ENCODE measurements around the gene PAIP1. TPM values are rescaled to one million over a fixed set of nuclear protein-coding genes. Genes with fewer than 3 reads are reported as not detected.

Gene PAIP1
- total and polyA plus RNA-seq, 11 donors, result 84.7 to 173 (median 131) TPM

- TF ChIP-seq, protein P1, sequence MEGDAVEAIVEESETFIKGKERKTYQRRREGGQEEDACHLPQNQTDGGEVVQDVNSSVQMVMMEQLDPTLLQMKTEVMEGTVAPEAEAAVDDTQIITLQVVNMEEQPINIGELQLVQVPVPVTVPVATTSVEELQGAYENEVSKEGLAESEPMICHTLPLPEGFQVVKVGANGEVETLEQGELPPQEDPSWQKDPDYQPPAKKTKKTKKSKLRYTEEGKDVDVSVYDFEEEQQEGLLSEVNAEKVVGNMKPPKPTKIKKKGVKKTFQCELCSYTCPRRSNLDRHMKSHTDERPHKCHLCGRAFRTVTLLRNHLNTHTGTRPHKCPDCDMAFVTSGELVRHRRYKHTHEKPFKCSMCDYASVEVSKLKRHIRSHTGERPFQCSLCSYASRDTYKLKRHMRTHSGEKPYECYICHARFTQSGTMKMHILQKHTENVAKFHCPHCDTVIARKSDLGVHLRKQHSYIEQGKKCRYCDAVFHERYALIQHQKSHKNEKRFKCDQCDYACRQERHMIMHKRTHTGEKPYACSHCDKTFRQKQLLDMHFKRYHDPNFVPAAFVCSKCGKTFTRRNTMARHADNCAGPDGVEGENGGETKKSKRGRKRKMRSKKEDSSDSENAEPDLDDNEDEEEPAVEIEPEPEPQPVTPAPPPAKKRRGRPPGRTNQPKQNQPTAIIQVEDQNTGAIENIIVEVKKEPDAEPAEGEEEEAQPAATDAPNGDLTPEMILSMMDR (IDR thresholded peaks at IDR 0.05), result no peak
- no peak for TF ChIP-seq POLR2A (IDR thresholded peaks at IDR 0.05)
- intact Hi-C loops (cut with DNase I), result no loop called here
- Histone ChIP-seq H3K27me3 (no peaks in the 10 kb centered on the region), H3K9me3 (no peaks in the 10 kb centered on the region), H3K36me3 (peaks cover 0 to 4% (median 0%) of the 10 kb centered on the region in 9 donors), H3K27ac (no peak overlapping the region), H3K4me1 (peaks cover 0 to 8% (median 4%) of the 10 kb centered on the region in 12 donors), H3K4me3 (no peak overlapping the region)
- no peak for DNase-seq
- no peak for ATAC-seq
Observed at GRCh38 chr5:43592363-43592762, 35.5 kb upstream of the PAIP1 start.

DNA sequence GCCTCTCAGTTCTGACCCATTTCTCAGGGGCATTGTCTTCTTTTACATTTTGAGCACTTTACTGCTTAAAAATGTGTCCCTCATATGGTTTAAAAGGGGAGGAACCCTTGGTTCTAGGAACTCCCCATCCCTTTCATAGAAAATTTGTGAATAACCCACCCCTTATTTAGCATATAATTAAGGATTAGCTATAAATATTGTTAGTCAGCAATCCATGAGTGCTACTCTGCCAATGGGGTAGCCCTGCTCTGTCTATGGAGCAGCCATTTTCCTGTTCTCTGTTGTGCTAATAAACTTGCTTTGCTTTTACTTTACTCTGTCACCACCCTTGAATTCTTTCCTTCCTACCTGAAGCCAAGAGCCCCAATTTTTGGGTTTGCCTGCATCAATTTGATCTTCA, 33.8 kb upstream of the PAIP1 start:
- H3K9me3 ChIP-seq, result no peaks in the 10 kb centered on the region
- intact Hi-C loops (cut with DNase I), result no loop called here
- ATAC-seq (no peak), DNase-seq (no peak)
- no peaks in the 10 kb centered on the region for H3K27me3 ChIP-seq
- peaks cover 0 to 4% (median 0%) of the 10 kb centered on the region in 9 donors for H3K36me3 ChIP-seq
- no peak overlapping the region for H3K27ac ChIP-seq
- TF ChIP-seq POLR2A (IDR thresholded peaks at IDR 0.05), result no peak
- TF ChIP-seq, protein P1 (IDR thresholded peaks at IDR 0.05), result no peak
- H3K4me1 ChIP-seq, result peaks cover 0 to 8% (median 4%) of the 10 kb centered on the region in 12 donors
- H3K4me3 ChIP-seq, result no peak overlapping the region

DNA sequence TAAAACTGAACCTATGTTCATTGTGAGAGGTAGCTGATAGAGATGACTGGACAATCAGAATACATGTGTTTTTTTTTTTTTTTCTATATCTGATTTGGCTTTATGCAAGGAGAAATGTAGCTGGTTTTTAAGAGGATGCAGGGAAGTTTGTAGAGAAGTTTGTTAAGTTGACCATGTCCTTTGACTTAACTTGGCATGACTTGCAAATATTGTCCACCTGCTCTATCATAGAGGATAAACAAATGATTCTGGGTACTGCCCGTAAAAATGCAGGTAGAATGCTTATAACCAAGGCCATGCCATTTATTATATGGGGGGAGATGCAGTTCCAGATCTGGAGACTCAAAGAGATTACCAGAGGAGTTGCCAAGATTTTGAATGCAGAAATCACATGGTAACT, 32.4 kb upstream of the PAIP1 start:
- Histone ChIP-seq H3K9me3 (no peaks in the 10 kb centered on the region), H3K36me3 (peaks cover 0 to 4% (median 0%) of the 10 kb centered on the region in 9 donors), H3K27me3 (no peaks in the 10 kb centered on the region), H3K4me3 (no peak overlapping the region), H3K27ac (no peak overlapping the region), H3K4me1 (peaks cover 0 to 8% (median 4%) of the 10 kb centered on the region in 12 donors)
- intact Hi-C loops (cut with DNase I), result no loop called here
- no peak for TF ChIP-seq POLR2A (IDR thresholded peaks at IDR 0.05)
- TF ChIP-seq, protein P1 (IDR thresholded peaks at IDR 0.05), result no peak
- ATAC-seq (no peak), DNase-seq (no peak)
- WGBS, 4 donors, result 93 to 97% (median 95%) methylated on average over 1 of the region's 1 CpG

DNA sequence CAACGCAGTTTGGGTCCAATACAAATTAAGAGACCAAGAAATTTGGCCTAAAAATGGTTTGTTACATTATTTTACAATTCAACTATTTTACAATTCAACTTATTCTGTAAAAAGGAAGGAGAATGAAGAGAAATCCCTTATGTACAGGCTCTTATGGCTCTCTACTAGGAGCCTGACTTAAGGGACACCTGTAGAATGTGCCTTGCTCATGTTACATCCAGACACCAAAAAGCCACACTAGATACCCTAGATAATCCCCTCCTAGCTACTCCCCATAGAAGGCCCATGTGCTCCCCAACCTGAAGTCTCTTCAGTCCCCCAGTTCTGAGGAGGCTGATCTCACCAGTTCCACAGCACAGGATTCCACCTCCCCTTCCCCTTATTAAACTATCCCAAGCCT, 32.0 kb upstream of the PAIP1 start:
- DNase-seq, result no peak
- no peak for TF ChIP-seq POLR2A (IDR thresholded peaks at IDR 0.05)
- TF ChIP-seq, protein P1 (IDR thresholded peaks at IDR 0.05), result no peak
- Histone ChIP-seq H3K36me3 (peaks cover 0 to 4% (median 0%) of the 10 kb centered on the region in 9 donors), H3K9me3 (no peaks in the 10 kb centered on the region), H3K4me3 (no peak overlapping the region), H3K4me1 (peaks cover 0 to 8% (median 4%) of the 10 kb centered on the region in 12 donors), H3K27me3 (no peaks in the 10 kb centered on the region), H3K27ac (no peak overlapping the region)
- 0 to 58% (median 51%) methylated on average over 1 of the region's 1 CpG for WGBS, 4 donors
- peak in 1 of 4 donors; percentile 45 for ATAC-seq
- intact Hi-C loops (cut with DNase I), result no loop called here
